HG02938 (cell line): Measurements from ENCODE around the gene FOLR1.
"Not testable (repeated sequence)": the region's sequence is repeated elsewhere in the genome, so short reads cannot be mapped to it uniquely, and the experiment has no call there.

Experiments used
- ATAC-seq: cut with Tn5 transposase; IDR thresholded peaks from one replicate; pipeline ENCODE4 v1.9.1; 2021; ENCODE audit warnings: mild to moderate bottlenecking, moderate library complexity; ENCODE audit not compliant: unreplicated experiment

FOLR1 gene

GRCh38 chr11:72180892-72181552 is 10.9 kb upstream of the FOLR1 start:
- ATAC-seq = not testable (repeated sequence)

GRCh38 chr11:72181553-72181958 is 10.4 kb upstream of the FOLR1 start:
- not testable (repeated sequence) for ATAC-seq

GRCh38 chr11:72188267-72188666 is 3.7 kb upstream of the FOLR1 start:
- ATAC-seq = no peak

- ATAC-seq = no peak
Measured at GRCh38 chr11:72189455-72190250, 2.3 kb upstream of the FOLR1 start.

GRCh38 chr11:72190631-72191071 is 1.3 kb upstream of the FOLR1 start:
- no peak for ATAC-seq

GRCh38 chr11:72195518-72196270 is 3.8 kb downstream of the FOLR1 start:
- ATAC-seq = no peak

- ATAC-seq = not testable (repeated sequence)
Measured at GRCh38 chr11:72201445-72201844, 9.5 kb downstream of the FOLR1 start.

- no peak for ATAC-seq
Measured at GRCh38 chr11:72202571-72202970, 10.6 kb downstream of the FOLR1 start.

- no peak for ATAC-seq
Measured at GRCh38 chr11:72203163-72203562, 11.2 kb downstream of the FOLR1 start.

GRCh38 chr11:72204886-72205285 is 12.9 kb downstream of the FOLR1 start:
- ATAC-seq = no peak

- not testable (repeated sequence) for ATAC-seq
Measured at GRCh38 chr11:72206794-72207193, 14.9 kb downstream of the FOLR1 start.

GRCh38 chr11:72208281-72208680 is 16.3 kb downstream of the FOLR1 start:
- ATAC-seq = no peak

GRCh38 chr11:72209101-72209500 is 17.2 kb downstream of the FOLR1 start:
- no peak for ATAC-seq

GRCh38 chr11:72216638-72217037 is 24.7 kb downstream of the FOLR1 start, which contains the start of gene FOLR2:
Gene FOLR2 (plus strand): TSS chr11:72216794. CDS start chr11:72218585, 1,791 bp downstream.
- no peak for ATAC-seq

GRCh38 chr11:72217841-72218240 is 25.9 kb downstream of the FOLR1 start:
- no peak for ATAC-seq

GRCh38 chr11:72218251-72218745 is 26.4 kb downstream of the FOLR1 start:
- ATAC-seq = no peak

- ATAC-seq = no peak
Measured at GRCh38 chr11:72220696-72221363, 28.9 kb downstream of the FOLR1 start.

GRCh38 chr11:72221386-72222075 is 29.6 kb downstream of the FOLR1 start:
- no peak for ATAC-seq

GRCh38 chr11:72222106-72222891 is 30.4 kb downstream of the FOLR1 start:
- ATAC-seq = no peak
